ENCODE data around the gene UQCR10.
"Not testable (repeated sequence)": the region's sequence is repeated elsewhere in the genome, so short reads cannot be mapped to it uniquely, and the experiment has no call there.

UQCR10 gene

GRCh38 chr22:29750559-29751538 is 16.3 kb upstream of the UQCR10 start:
- WGBS, 2 experiments: 88 to 89% methylated on average over 11 of the region's 11 CpGs
- no peaks in the 10 kb centered on the region for H3K9me3 ChIP-seq (ENCODE audit: control insufficient read depth, low read length)
- H3K27me3 ChIP-seq (ENCODE audit: control insufficient read depth, insufficient read depth, low read length, poor library complexity, severe bottlenecking): no peaks in the 10 kb centered on the region
- H3K4me3 ChIP-seq (ENCODE audit: insufficient read depth, low read depth, low read length): no peak overlapping the region
- no peaks in the 10 kb centered on the region for H3K4me1 ChIP-seq (ENCODE audit: control insufficient read depth, insufficient read depth, low read length)
- no peaks in the 10 kb centered on the region for H3K36me3 ChIP-seq (ENCODE audit: control insufficient read depth, insufficient read depth, low read length)
- no peak overlapping the region for H3K27ac ChIP-seq (ENCODE audit: insufficient read depth, low read depth, low read length, poor library complexity, severe bottlenecking)

- Histone ChIP-seq H3K36me3 (ENCODE audit: control insufficient read depth, insufficient read depth, low read length) (no peaks in the 10 kb centered on the region), H3K27me3 (ENCODE audit: control insufficient read depth, insufficient read depth, low read length, poor library complexity, severe bottlenecking) (no peaks in the 10 kb centered on the region), H3K4me3 (ENCODE audit: insufficient read depth, low read depth, low read length) (no peak overlapping the region), H3K4me1 (ENCODE audit: control insufficient read depth, insufficient read depth, low read length) (no peaks in the 10 kb centered on the region), H3K9me3 (ENCODE audit: control insufficient read depth, low read length) (no peaks in the 10 kb centered on the region), H3K27ac (ENCODE audit: insufficient read depth, low read depth, low read length, poor library complexity, severe bottlenecking) (no peak overlapping the region)
- WGBS, 2 experiments: 93 to 97% methylated on average over 2 of the region's 2 CpGs
Observed at GRCh38 chr22:29751669-29752068, 15.5 kb upstream of the UQCR10 start.

- Histone ChIP-seq H3K4me3 (ENCODE audit: insufficient read depth, low read depth, low read length) (no peak overlapping the region), H3K27ac (ENCODE audit: insufficient read depth, low read depth, low read length, poor library complexity, severe bottlenecking) (no peak overlapping the region), H3K9me3 (ENCODE audit: control insufficient read depth, low read length) (no peaks in the 10 kb centered on the region), H3K27me3 (ENCODE audit: control insufficient read depth, insufficient read depth, low read length, poor library complexity, severe bottlenecking) (no peaks in the 10 kb centered on the region), H3K4me1 (ENCODE audit: control insufficient read depth, insufficient read depth, low read length) (peaks cover 10% of the 10 kb centered on the region), H3K36me3 (ENCODE audit: control insufficient read depth, insufficient read depth, low read length) (no peaks in the 10 kb centered on the region)
- WGBS, 2 experiments: 89% methylated on average over 16 of the region's 16 CpGs
Observed at GRCh38 chr22:29753808-29754657, 13.1 kb upstream of the UQCR10 start.

GRCh38 chr22:29754658-29755395 is 12.3 kb upstream of the UQCR10 start:
- WGBS, 2 experiments: 90 to 94% methylated on average over 11 of the region's 11 CpGs
- not testable (repeated sequence) for H3K27me3 ChIP-seq (ENCODE audit: control insufficient read depth, insufficient read depth, low read length, poor library complexity, severe bottlenecking); H3K4me3 ChIP-seq (ENCODE audit: insufficient read depth, low read depth, low read length); H3K36me3 ChIP-seq (ENCODE audit: control insufficient read depth, insufficient read depth, low read length); H3K27ac ChIP-seq (ENCODE audit: insufficient read depth, low read depth, low read length, poor library complexity, severe bottlenecking); H3K9me3 ChIP-seq (ENCODE audit: control insufficient read depth, low read length)
- peaks cover 12% of the 10 kb centered on the region for H3K4me1 ChIP-seq (ENCODE audit: control insufficient read depth, insufficient read depth, low read length)

GRCh38 chr22:29755889-29756288 is 11.3 kb upstream of the UQCR10 start:
- Histone ChIP-seq H3K4me1 (ENCODE audit: control insufficient read depth, insufficient read depth, low read length) (peaks cover 12% of the 10 kb centered on the region), H3K4me3 (ENCODE audit: insufficient read depth, low read depth, low read length) (no peak overlapping the region), H3K27me3 (ENCODE audit: control insufficient read depth, insufficient read depth, low read length, poor library complexity, severe bottlenecking) (no peaks in the 10 kb centered on the region), H3K36me3 (ENCODE audit: control insufficient read depth, insufficient read depth, low read length) (no peaks in the 10 kb centered on the region), H3K27ac (ENCODE audit: insufficient read depth, low read depth, low read length, poor library complexity, severe bottlenecking) (no peak overlapping the region), H3K9me3 (ENCODE audit: control insufficient read depth, low read length) (no peaks in the 10 kb centered on the region)
- WGBS, 2 experiments: 84 to 88% methylated on average over 9 of the region's 9 CpGs

- H3K4me1 ChIP-seq (ENCODE audit: control insufficient read depth, insufficient read depth, low read length): peaks cover 12% of the 10 kb centered on the region
- WGBS, 2 experiments: 93% methylated on average over 7 of the region's 7 CpGs
- H3K9me3 ChIP-seq (ENCODE audit: control insufficient read depth, low read length): no peaks in the 10 kb centered on the region
- H3K27me3 ChIP-seq (ENCODE audit: control insufficient read depth, insufficient read depth, low read length, poor library complexity, severe bottlenecking): no peaks in the 10 kb centered on the region
- H3K4me3 ChIP-seq (ENCODE audit: insufficient read depth, low read depth, low read length): no peak overlapping the region
- no peak overlapping the region for H3K27ac ChIP-seq (ENCODE audit: insufficient read depth, low read depth, low read length, poor library complexity, severe bottlenecking)
- H3K36me3 ChIP-seq (ENCODE audit: control insufficient read depth, insufficient read depth, low read length): no peaks in the 10 kb centered on the region
Observed at GRCh38 chr22:29756341-29756740, 10.8 kb upstream of the UQCR10 start.

GRCh38 chr22:29757096-29757495 is 10.1 kb upstream of the UQCR10 start:
- Histone ChIP-seq H3K4me3 (ENCODE audit: insufficient read depth, low read depth, low read length) (no peak overlapping the region), H3K27me3 (ENCODE audit: control insufficient read depth, insufficient read depth, low read length, poor library complexity, severe bottlenecking) (no peaks in the 10 kb centered on the region), H3K36me3 (ENCODE audit: control insufficient read depth, insufficient read depth, low read length) (no peaks in the 10 kb centered on the region), H3K27ac (ENCODE audit: insufficient read depth, low read depth, low read length, poor library complexity, severe bottlenecking) (no peak overlapping the region), H3K9me3 (ENCODE audit: control insufficient read depth, low read length) (no peaks in the 10 kb centered on the region), H3K4me1 (ENCODE audit: control insufficient read depth, insufficient read depth, low read length) (peaks cover 12% of the 10 kb centered on the region)
- WGBS, 2 experiments: 94 to 95% methylated on average over 3 of the region's 3 CpGs

GRCh38 chr22:29758068-29758622 is 9.0 kb upstream of the UQCR10 start:
- H3K4me3 ChIP-seq (ENCODE audit: insufficient read depth, low read depth, low read length): no peak overlapping the region
- H3K4me1 ChIP-seq (ENCODE audit: control insufficient read depth, insufficient read depth, low read length): peaks cover 12% of the 10 kb centered on the region
- no peaks in the 10 kb centered on the region for H3K27me3 ChIP-seq (ENCODE audit: control insufficient read depth, insufficient read depth, low read length, poor library complexity, severe bottlenecking)
- 59 to 64% methylated on average over 7 of the region's 7 CpGs for WGBS, 2 experiments
- H3K9me3 ChIP-seq (ENCODE audit: control insufficient read depth, low read length): no peaks in the 10 kb centered on the region
- no peaks in the 10 kb centered on the region for H3K36me3 ChIP-seq (ENCODE audit: control insufficient read depth, insufficient read depth, low read length)
- H3K27ac ChIP-seq (ENCODE audit: insufficient read depth, low read depth, low read length, poor library complexity, severe bottlenecking): no peak overlapping the region

- no peaks in the 10 kb centered on the region for H3K9me3 ChIP-seq (ENCODE audit: control insufficient read depth, low read length)
- 83 to 86% methylated on average over 5 of the region's 5 CpGs for WGBS, 2 experiments
- H3K4me1 ChIP-seq (ENCODE audit: control insufficient read depth, insufficient read depth, low read length): peaks cover 12% of the 10 kb centered on the region
- no peak overlapping the region for H3K4me3 ChIP-seq (ENCODE audit: insufficient read depth, low read depth, low read length)
- no peak overlapping the region for H3K27ac ChIP-seq (ENCODE audit: insufficient read depth, low read depth, low read length, poor library complexity, severe bottlenecking)
- H3K27me3 ChIP-seq (ENCODE audit: control insufficient read depth, insufficient read depth, low read length, poor library complexity, severe bottlenecking): no peaks in the 10 kb centered on the region
- H3K36me3 ChIP-seq (ENCODE audit: control insufficient read depth, insufficient read depth, low read length): no peaks in the 10 kb centered on the region
Observed at GRCh38 chr22:29758959-29759358, 8.2 kb upstream of the UQCR10 start.
